ENCODE measurements around the gene FOXD4L3. TPM values are rescaled to one million over a fixed set of nuclear protein-coding genes. Genes with fewer than 3 reads are reported as not detected.
"Not testable (repeated sequence)": the region's sequence is repeated elsewhere in the genome, so short reads cannot be mapped to it uniquely, and the experiment has no call there.

The FOXD4L3 gene
- total RNA-seq, 6 experiments from 2014 or later, result 0.11 to 0.12 TPM; not detected in 4

DNA sequence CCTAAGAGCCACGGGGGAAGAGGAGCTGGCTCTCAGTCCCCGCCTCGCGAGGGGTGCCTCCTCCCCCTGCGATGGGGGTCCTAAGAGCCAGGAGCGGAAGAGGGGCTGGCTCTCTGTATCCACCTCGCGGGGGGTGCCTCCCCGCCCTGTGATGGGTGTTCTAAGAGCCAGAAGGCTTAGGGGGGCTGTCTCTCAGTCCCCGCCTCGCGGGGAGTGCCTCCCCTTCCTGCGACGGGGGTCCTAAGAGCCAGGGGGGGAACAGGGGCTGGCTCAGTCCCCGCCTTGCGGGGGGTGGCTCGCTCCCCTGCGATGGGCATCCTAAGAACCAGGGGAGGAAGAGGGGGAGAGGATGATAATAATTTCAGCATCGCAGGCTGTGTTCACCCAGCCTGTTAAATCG is 21.9 kb downstream of the FOXD4L3 start:
- H3K36me3 ChIP-seq; H3K27me3 ChIP-seq; H3K27ac ChIP-seq; DNase-seq; H3K4me1 ChIP-seq; H3K9me3 ChIP-seq; intact Hi-C loops (cut with DNase I); H3K4me3 ChIP-seq: not testable (repeated sequence)
- no CpG with 5 or more reads among the region's 20 CpGs for WGBS (ENCODE audit: insufficient coverage, low coverage, low lambda C conversion rate, missing lambda C conversion rate)
- peak in 1 of 4 donors; percentile 36 for ATAC-seq

GRCh38 chr9:68329106-68329505 is 26.4 kb downstream of the FOXD4L3 start:
- H3K27ac ChIP-seq; H3K4me3 ChIP-seq; DNase-seq; H3K27me3 ChIP-seq; H3K4me1 ChIP-seq; H3K9me3 ChIP-seq; ATAC-seq; intact Hi-C loops (cut with DNase I); H3K36me3 ChIP-seq: not testable (repeated sequence)
- 57% methylated on average over 2 of the region's 4 CpGs for WGBS (ENCODE audit: insufficient coverage, low coverage, low lambda C conversion rate, missing lambda C conversion rate)

- WGBS (ENCODE audit: insufficient coverage, low coverage, low lambda C conversion rate, missing lambda C conversion rate), result 59% methylated on average over 4 of the region's 11 CpGs
- H3K27ac ChIP-seq; intact Hi-C loops (cut with DNase I); H3K9me3 ChIP-seq; DNase-seq; H3K27me3 ChIP-seq; H3K36me3 ChIP-seq; ATAC-seq; H3K4me3 ChIP-seq; H3K4me1 ChIP-seq: not testable (repeated sequence)
Observed at GRCh38 chr9:68330531-68331173, 28.0 kb downstream of the FOXD4L3 start.

DNA sequence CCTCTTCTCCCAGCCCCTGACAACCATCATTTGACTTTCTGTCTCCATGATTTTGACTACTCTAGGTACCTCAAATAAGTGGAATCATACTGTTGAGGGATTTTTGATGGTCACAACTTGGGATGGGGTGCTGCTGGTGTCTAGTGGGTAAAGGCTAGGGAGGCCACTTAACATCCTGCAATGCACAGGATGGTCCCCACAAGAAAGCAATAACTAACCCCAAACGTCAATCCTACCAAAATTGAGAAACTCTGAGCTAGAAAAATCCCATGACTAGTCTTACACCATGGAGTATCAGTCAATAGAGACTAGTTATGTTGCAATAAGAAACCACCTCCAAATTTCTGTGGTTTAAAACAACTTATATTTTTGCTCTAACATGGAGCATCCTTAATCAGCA is 29.5 kb downstream of the FOXD4L3 start:
- ATAC-seq; H3K4me1 ChIP-seq; H3K27me3 ChIP-seq; H3K4me3 ChIP-seq; H3K36me3 ChIP-seq; H3K9me3 ChIP-seq; H3K27ac ChIP-seq; intact Hi-C loops (cut with DNase I); DNase-seq: not testable (repeated sequence)
- 0% methylated on average over 1 of the region's 1 CpG for WGBS (ENCODE audit: insufficient coverage, low coverage, low lambda C conversion rate, missing lambda C conversion rate)

DNA sequence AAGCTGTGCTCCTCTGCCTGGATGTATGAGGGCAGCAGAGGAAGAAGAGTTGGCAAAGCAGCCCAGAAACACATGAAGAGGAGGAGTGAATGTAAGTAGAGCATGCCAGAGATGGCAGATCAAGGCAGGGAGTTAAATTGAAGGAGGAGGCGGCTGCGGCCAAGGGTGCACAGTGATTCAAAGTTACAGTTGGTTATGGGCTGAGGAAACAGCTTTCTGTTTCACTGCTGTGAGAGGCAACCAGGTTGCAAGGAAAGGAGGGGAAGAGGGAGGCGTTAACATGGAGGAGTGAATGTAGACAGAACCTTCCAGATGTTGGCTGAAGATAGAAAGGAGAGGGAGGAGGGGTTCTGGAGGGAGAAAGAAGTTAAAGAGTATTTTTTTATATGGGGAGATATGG is 33.3 kb downstream of the FOXD4L3 start:
- ATAC-seq, result peak in 1 of 4 donors; percentile 7
- H3K27ac ChIP-seq; H3K27me3 ChIP-seq; H3K36me3 ChIP-seq; intact Hi-C loops (cut with DNase I); H3K4me3 ChIP-seq; H3K9me3 ChIP-seq; DNase-seq; H3K4me1 ChIP-seq: not testable (repeated sequence)
- 52% methylated on average over 3 of the region's 3 CpGs for WGBS (ENCODE audit: insufficient coverage, low coverage, low lambda C conversion rate, missing lambda C conversion rate)

- ATAC-seq, result peak in 1 of 4 donors; percentile 19
- 51% methylated on average over 6 of the region's 10 CpGs for WGBS (ENCODE audit: insufficient coverage, low coverage, low lambda C conversion rate, missing lambda C conversion rate)
- H3K4me1 ChIP-seq; H3K27ac ChIP-seq; H3K36me3 ChIP-seq; H3K27me3 ChIP-seq; H3K4me3 ChIP-seq; DNase-seq; intact Hi-C loops (cut with DNase I); H3K9me3 ChIP-seq: not testable (repeated sequence)
Observed at GRCh38 chr9:68336639-68337339, 34.1 kb downstream of the FOXD4L3 start.

DNA sequence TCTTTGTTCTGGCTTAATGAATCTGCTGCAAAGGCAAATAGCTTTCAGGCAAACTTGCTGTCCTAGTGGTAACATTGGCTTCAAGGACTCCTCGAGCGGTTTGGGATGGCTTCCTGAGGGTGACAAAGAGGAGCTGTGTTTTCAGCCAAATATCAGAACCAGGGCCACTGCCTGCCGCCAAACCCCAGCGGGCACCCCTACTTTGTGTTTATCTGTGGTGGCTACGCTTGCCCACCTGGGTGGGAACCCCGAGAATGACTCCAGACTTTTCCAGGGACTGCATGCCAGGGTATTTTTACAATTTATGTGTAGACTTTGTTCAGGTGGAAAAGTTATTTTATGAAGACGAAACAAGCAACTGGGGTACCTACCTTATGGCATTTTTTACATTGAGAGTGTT is 35.3 kb downstream of the FOXD4L3 start:
- H3K4me3 ChIP-seq; H3K9me3 ChIP-seq; intact Hi-C loops (cut with DNase I); H3K4me1 ChIP-seq; H3K27ac ChIP-seq; ATAC-seq; H3K27me3 ChIP-seq; DNase-seq; H3K36me3 ChIP-seq: not testable (repeated sequence)
- WGBS (ENCODE audit: insufficient coverage, low coverage, low lambda C conversion rate, missing lambda C conversion rate), result 45% methylated on average over 5 of the region's 7 CpGs

DNA sequence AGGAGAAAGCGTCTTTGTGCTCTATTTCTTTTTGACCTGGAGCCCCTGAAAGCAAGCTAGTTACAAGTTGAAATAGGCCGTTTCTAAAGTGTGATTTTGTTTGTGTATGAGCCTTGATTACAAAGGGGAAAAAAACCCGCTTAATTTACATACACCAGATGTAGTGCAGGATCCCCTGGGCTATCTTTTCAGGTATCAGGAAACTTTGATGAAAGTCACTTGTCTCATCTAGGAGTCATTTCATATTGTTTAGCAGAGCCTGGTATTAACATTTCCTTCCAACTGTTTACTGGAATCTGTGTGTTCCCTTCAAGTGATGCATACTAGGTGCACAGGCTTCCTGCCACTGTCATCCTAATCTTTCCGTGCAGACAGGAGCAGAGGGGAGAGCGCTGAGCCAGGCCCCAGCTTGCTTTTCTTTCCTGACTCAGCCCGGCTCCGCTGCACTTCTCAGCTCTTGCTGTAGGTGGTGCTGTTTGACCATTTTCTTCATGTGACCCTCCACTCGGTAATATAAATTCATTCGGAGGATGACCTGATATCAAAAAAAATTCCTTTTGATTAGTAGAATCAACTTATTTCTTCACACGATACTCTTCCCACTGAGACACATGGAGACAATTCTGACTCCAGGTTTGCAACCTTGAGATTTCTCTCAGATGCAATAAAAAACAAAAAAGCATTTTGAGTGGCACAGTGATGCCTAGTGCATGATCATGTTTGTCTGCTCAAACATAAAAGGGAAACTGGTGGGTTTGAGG is 39.8 kb downstream of the FOXD4L3 start:
- peak; percentile 96 to 100 (median 99) for ATAC-seq
- H3K4me1 ChIP-seq; H3K36me3 ChIP-seq; H3K9me3 ChIP-seq; H3K4me3 ChIP-seq; H3K27me3 ChIP-seq; intact Hi-C loops (cut with DNase I); DNase-seq; H3K27ac ChIP-seq: not testable (repeated sequence)
- TF ChIP-seq, protein P1, sequence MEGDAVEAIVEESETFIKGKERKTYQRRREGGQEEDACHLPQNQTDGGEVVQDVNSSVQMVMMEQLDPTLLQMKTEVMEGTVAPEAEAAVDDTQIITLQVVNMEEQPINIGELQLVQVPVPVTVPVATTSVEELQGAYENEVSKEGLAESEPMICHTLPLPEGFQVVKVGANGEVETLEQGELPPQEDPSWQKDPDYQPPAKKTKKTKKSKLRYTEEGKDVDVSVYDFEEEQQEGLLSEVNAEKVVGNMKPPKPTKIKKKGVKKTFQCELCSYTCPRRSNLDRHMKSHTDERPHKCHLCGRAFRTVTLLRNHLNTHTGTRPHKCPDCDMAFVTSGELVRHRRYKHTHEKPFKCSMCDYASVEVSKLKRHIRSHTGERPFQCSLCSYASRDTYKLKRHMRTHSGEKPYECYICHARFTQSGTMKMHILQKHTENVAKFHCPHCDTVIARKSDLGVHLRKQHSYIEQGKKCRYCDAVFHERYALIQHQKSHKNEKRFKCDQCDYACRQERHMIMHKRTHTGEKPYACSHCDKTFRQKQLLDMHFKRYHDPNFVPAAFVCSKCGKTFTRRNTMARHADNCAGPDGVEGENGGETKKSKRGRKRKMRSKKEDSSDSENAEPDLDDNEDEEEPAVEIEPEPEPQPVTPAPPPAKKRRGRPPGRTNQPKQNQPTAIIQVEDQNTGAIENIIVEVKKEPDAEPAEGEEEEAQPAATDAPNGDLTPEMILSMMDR (IDR thresholded peaks at IDR 0.05), result peak; percentile 12 to 28 (median 20)
- WGBS (ENCODE audit: insufficient coverage, low coverage, low lambda C conversion rate, missing lambda C conversion rate), result 8% methylated on average over 4 of the region's 10 CpGs

DNA sequence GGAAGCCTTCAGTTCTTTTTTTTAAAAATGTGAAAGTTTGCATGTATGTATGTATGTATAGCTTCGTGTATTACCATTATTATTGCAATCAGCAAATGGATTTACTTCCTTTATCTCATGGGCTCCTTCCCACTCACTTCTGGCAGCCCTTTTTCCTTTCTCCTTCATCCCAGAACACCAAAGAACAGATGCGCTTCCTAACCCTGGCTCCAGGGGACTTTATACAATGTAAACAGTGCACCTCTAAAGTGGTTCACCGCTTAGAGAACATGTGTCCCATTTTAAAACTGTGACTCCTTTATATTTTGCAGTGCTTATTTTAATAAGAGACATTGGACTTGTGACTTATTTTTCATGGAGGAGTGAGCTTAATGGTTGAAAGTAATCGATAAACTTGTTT is 40.6 kb downstream of the FOXD4L3 start:
- 48% methylated on average over 3 of the region's 4 CpGs for WGBS (ENCODE audit: insufficient coverage, low coverage, low lambda C conversion rate, missing lambda C conversion rate)
- ATAC-seq; intact Hi-C loops (cut with DNase I): not testable (repeated sequence)

DNA sequence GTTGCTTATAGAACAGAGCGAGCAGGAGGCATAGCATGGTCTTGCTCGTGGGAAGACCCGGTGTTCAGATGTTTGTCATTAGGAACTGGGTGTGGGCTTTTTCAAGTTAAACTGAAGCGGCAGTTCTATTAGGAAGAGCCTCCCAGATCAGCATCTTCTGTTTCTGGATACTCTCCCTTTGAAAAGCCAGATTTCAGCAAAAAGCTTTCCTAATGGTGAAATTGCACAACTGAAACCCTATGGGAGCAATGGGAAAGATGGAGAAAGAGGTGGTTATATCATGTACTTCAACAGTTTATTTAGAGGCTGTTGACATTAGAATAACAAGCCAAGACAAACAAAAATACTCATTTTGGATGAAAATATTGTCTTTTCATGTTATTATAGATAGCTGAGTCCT is 41.3 kb downstream of the FOXD4L3 start:
- H3K36me3 ChIP-seq; intact Hi-C loops (cut with DNase I); DNase-seq; H3K4me1 ChIP-seq; H3K27me3 ChIP-seq; H3K27ac ChIP-seq; H3K9me3 ChIP-seq; ATAC-seq; H3K4me3 ChIP-seq: not testable (repeated sequence)
- no CpG with 5 or more reads among the region's 4 CpGs for WGBS (ENCODE audit: insufficient coverage, low coverage, low lambda C conversion rate, missing lambda C conversion rate)

More for the DNA sequence above, 40.6 kb downstream of the FOXD4L3 start:
- not testable (repeated sequence) for H3K9me3 ChIP-seq, H3K36me3 ChIP-seq, H3K4me1 ChIP-seq, H3K27me3 ChIP-seq, DNase-seq, H3K27ac ChIP-seq, H3K4me3 ChIP-seq
